Measurements from ENCODE around the gene SIPA1L3. TPM values are rescaled to one million over a fixed set of nuclear protein-coding genes. Genes with fewer than 3 reads are reported as not detected.

The SIPA1L3 gene
- total and polyA plus RNA-seq, 11 donors, result 4.7 to 22.9 (median 8.8) TPM

GRCh38 chr19:38111898-38112297, 204.9 kb downstream of the SIPA1L3 start:
- DNase-seq, result no peak
- Histone ChIP-seq H3K27me3 (no peaks in the 10 kb centered on the region), H3K36me3 (peaks cover 0 to 68% (median 36%) of the 10 kb centered on the region in 9 donors), H3K27ac (no peak overlapping the region), H3K9me3 (no peaks in the 10 kb centered on the region), H3K4me1 (no peaks in the 10 kb centered on the region), H3K4me3 (no peak overlapping the region)
- intact Hi-C loops (cut with DNase I), result no loop called here
- peak in 1 of 4 donors; percentile 52 for ATAC-seq
- no peak for TF ChIP-seq POLR2A (IDR thresholded peaks at IDR 0.05)
- TF ChIP-seq CTCF (IDR thresholded peaks at IDR 0.05), result no peak
- WGBS, 4 donors, result 92 to 98% (median 96%) methylated on average over 9 of the region's 9 CpGs

DNA sequence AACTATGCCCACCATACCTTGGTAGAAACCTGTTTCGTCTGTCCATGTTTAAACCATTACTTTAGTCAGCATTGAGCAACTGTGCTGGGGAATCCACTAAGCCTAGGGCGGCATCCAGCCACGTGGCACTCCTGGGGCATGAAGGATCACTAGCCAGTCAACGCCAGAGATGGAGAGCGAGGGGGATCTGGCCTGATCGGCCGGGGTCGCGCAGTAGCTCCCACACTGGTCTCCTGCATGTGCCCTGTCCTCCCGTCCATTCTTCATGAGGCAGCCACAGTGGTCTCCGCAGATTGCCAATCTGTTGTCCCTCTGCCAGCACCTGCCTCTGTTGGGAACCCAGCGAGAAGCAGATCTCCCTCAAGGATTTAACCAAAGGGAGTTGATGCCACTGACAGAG, 207.6 kb downstream of the SIPA1L3 start:
- Histone ChIP-seq H3K4me3 (no peak overlapping the region), H3K27me3 (no peaks in the 10 kb centered on the region), H3K4me1 (no peaks in the 10 kb centered on the region), H3K36me3 (peaks cover 0 to 52% (median 27%) of the 10 kb centered on the region in 9 donors), H3K9me3 (no peaks in the 10 kb centered on the region), H3K27ac (no peak overlapping the region)
- intact Hi-C loops (cut with DNase I), result no loop called here
- 93 to 97% (median 95%) methylated on average over 12 of the region's 12 CpGs for WGBS, 4 donors
- no peak for DNase-seq
- no peak for TF ChIP-seq CTCF (IDR thresholded peaks at IDR 0.05)
- no peak for TF ChIP-seq POLR2A (IDR thresholded peaks at IDR 0.05)
- ATAC-seq, result no peak

DNA sequence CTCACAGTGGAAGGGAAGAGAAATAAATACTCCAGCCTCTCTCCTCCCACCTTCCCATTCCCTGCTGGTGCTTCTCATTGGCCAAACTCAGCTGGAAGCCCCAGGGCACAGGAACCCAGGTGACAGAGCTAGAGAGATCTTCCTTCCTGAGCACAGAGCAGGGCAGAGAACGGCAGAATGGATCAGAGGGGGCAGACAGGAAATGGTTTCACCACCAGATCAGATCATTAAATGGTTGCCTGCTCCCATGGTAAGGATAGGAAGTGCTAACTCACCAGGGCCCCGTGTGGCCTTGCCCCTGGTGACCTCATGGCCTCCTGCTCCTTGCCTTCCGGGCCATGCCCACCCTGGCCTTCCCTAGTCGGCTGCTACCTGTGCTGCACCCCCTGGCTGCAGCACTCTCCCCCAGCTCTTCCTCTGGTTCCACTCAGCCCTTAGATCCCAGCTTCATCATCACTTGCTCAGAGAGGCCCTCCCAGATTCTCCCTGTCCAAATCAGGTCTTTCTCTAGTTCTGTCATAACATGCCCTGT, 208.3 kb downstream of the SIPA1L3 start:
- Histone ChIP-seq H3K36me3 (peaks cover 0 to 56% (median 33%) of the 10 kb centered on the region in 9 donors), H3K4me3 (no peak overlapping the region), H3K27me3 (no peaks in the 10 kb centered on the region), H3K4me1 (no peaks in the 10 kb centered on the region), H3K9me3 (peaks cover 0 to 6% (median 0%) of the 10 kb centered on the region in 12 donors), H3K27ac (no peak overlapping the region)
- DNase-seq, result no peak
- no peak for TF ChIP-seq POLR2A (IDR thresholded peaks at IDR 0.05)
- no peak for TF ChIP-seq CTCF (IDR thresholded peaks at IDR 0.05)
- intact Hi-C loops (cut with DNase I), result no loop called here
- ATAC-seq, result peak in 1 of 4 donors; percentile 16
- WGBS, 4 donors, result 42 to 70% (median 66%) methylated on average over 4 of the region's 4 CpGs

- intact Hi-C loops (cut with DNase I), result no loop called here
- Histone ChIP-seq H3K36me3 (peaks cover 0 to 34% (median 24%) of the 10 kb centered on the region in 9 donors), H3K27me3 (no peaks in the 10 kb centered on the region), H3K4me3 (no peak overlapping the region), H3K4me1 (no peaks in the 10 kb centered on the region), H3K27ac (no peak overlapping the region), H3K9me3 (peaks cover 0 to 11% (median 0%) of the 10 kb centered on the region in 12 donors)
- 83 to 96% (median 86%) methylated on average over 9 of the region's 9 CpGs for WGBS, 4 donors
- DNase-seq, result no peak
- TF ChIP-seq POLR2A (IDR thresholded peaks at IDR 0.05) (no peak), CTCF (IDR thresholded peaks at IDR 0.05) (no peak)
- no peak for ATAC-seq
These were observed 211.2 kb downstream of the SIPA1L3 start for GRCh38 chr19:38118176-38118575.

All from heart left ventricle (tissue), 16 donors.